T47D (cell line): ENCODE measurements around the gene GNAI2.

Experiments
- DNase-seq, 2 experiments: peaks; one replicate each; pipeline versions ENCODE4 v3.0.0 to v3.0.0-alpha.2; 2011 to 2012; ENCODE audit warnings: low read depth in 1 of 2, low spot score in 1 of 2
- JUND ChIP-seq: IDR thresholded peaks from 2 replicates; pipeline ENCODE4 v1.6.1; 2012; ENCODE audit warnings: low read depth
- in situ Hi-C: cut with HindIII; loops from 2 replicates; pipeline ENCODE4 v1.10.0; 2016; ENCODE audit warnings: low sequenced_read_pairs, low pct_unique_long_range_greater_than_20kb

Gene GNAI2

DNA sequence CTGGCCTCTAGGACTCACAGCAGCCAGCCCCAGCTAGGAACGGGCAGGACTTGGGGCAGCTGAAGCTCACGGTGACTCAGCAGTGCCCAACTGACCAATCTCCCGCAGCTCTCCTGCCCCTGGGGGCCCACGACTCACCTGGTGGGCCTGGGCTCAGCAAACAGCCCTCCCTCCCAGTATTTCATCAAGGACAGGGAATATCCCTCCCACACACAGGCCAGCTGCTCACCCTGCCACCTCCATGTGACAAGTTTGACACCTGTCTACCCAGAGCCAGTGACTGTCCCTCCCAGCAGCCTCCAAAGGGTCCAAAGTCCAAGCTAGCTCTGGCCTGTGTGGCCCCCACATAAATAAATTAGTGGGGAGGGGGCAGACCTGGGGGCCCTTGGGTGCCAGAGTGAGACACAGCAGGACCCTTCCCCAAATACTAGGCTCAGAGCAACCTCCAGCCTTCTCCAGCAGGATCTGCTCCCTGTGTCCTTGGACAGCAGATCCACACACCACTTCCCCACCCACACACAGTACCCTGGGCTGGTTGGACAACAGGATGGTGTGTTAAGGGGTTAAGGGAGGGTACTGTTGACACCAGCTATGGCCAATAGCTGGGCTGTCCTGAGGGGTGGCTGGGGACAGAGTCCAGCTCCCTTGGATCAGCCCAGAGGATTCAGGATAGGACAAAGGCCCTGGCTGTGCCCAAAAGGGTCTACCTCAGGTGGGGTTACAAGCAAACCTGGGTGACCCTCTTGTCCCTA lies 40.3 kb upstream of the GNAI2 start:
- TF ChIP-seq JUND, result no peak
- in situ Hi-C loops, result no loop called here
- DNase-seq, result no peak

DNA sequence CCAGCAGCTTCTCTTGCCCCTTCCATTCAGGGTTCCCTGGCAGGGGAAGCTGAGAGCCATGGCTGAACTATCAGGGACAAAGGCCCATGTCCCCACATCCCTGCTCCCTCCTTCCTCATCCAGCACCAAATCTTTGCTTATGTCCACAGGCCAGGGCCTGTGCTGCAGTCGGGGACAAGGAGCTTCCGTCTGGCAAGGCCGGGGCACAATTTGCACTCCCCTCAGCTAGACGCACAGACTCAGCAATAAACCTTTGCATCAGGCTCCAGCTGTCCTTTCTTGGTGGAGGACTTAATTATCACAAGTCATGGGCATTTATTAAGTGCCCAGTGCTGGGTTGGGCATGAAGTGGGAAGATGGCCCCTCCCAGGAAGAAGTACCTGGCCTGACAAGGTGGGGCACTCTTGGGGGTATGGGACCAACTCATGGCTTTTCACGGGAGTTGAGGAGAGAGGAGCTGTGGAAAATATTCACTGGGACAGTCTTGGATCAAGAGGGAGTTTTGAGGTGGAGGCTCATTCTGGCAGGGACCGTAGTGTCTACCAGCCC lies 39.7 kb upstream of the GNAI2 start:
- no peak for TF ChIP-seq JUND
- no peak for DNase-seq
- in situ Hi-C loops, result no loop called here

GRCh38 chr3:50201573-50202315 lies 34.3 kb upstream of the GNAI2 start:
- TF ChIP-seq JUND, result no peak
- in situ Hi-C loops, result no loop called here
- DNase-seq, result no peak

DNA sequence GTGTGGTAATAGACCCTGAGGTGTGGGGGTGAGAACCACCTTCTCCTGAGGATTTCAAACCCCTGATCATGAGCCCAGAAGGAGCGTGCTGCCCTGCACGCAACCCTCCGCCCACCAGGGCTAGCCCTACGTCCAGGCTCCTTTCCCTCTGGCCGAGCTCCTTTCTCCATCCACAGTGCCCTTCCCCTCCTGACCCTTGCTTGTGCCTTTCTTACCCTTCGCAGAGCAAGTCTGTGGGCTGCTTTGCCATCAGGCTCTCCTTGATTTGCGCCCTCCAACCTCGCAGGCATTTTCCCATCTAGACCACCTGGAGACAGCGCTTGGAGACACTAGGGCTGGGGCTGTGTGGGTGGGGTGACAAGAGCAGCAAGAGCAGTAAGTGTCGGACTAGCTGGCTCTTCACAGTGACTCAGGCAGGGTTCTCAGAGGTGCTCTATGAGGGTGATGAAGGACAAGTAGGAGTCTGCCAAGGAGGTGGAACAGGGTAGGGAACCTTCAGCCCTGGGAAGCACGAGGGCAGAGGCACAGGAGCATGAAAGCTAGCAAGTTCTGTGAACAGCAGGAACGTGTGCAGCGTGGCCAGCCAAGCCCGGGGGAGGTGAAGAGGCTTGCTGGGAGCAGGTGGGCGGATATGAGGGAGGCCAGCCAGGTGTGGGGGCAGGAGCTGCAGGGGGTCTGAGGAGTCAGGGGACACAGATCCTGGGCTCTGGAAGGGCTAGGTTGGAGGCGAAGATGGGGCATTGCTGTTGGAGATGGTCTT lies 33.5 kb upstream of the GNAI2 start:
- in situ Hi-C loops, result no loop called here
- TF ChIP-seq JUND, result no peak
- DNase-seq, result no peak

DNA sequence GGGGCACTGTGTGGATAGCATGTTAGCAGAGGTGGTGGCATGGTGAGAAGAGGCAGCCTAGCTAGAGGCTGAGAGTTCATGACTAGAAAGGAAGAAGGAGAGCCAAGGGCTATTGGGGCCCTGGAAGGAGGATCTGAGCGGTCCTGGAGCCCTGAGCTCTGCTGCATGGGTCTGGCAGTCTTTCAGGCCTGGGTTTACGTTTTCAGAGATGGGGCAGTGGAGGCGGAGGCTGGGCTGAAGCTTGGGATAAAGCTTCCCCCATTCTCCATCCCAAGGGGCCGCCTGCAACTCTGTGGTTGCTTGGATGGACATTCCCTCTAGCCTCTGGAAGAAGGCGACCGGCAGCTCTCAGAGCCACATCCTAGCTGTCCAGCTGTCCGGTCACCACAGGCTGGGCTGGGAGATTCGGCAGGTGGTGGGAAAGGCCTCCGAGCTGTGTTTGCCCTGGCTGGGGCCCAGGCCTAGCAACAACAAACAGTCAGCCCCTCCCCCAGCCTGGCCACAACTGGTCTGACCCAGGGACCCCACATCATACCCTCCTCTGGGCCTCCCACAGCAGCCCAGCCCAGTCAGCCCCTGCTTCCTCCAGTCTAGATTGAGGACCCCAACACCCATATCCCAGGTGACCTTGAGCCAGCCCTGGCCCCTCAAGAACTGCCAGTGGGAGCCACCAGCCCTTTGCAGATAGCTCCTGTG lies 32.7 kb upstream of the GNAI2 start:
- in situ Hi-C loops, result no loop called here

DNA sequence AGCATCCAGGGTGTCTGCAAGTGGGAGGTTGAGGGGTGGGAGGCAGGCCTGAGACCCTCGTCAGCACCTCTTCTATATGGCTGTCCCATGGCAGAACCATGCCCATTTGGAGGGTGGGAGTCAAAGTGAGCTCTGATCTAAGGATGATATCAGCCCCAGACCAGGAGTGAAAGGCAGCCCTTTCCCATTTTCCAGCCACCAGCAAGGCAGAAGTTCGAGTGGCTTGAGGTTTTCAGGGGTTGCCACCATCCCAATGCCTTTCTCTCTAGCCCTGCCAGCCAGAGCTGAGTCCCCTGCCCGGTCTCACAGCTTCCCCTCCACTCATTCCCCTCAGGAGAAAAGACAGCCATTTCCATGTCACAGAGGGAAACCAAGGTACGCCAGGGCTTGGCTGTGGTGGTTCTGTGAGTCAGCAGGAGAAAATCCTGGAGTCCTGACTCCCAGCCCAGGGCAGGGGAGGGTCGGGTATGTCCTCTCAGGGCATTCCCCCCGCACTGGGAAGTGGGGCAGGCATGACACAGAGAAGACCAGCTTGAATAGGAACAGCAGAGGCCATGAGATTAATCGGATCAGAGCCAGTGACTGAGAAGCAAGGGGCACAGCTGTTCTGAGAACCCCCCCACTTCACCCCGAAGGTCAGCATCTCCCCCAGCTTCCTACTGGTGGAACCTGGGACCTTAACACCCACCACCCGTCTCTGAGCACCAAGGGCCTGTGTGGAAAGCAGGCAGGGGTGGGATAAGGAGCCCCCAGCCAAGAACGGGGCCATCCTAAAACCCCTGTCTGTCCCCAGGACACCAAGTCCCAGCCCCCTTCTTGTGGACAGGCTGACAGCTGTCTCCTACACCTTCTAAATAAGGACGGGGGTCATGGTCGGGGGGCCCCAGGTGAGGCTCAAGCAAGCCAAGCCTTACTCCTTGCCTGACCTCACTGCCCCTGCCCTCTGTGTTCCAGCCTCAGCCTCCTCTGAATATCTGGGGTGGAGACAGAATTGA lies 31.9 kb upstream of the GNAI2 start:
- DNase-seq, result no peak
- no peak for TF ChIP-seq JUND
- in situ Hi-C loops, result no loop called here

More for the DNA sequence above, 32.7 kb upstream of the GNAI2 start:
- no peak for DNase-seq
- TF ChIP-seq JUND, result no peak

DNA sequence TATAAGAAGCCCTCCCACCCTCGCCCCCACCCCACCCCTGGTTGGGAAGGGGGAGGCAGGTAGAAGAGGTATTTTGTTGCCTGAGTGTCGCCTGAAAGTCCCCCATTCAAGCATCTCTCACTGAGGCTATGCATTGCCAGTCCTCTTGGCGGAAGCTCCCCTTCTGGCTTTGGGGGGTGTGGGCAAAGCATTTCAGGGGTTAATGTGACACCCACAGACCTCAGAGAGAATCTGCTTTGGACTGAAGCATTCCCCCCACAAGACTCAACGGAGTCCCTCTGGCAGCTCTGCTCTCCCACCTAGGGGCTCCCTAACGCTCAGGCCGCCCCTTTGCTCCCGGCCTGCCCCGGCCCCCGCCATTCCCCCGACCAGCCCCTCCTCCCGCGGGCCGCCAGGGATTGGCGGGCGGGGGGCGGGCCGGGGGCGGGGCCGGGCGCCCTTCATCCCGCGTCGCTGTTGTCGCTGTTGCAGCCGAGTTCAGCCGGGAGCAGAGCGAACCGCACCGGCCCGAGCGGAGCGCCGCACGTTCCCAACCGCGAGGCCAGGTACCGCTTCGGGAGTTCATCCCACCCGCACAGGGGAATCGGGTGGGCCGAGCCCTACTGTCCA lies 31.1 kb upstream of the GNAI2 start, which contains the start of gene SLC38A3:
Gene SLC38A3, plus strand, starts transcription at position 468 of the 609 bp plus-strand sequence. CDS start 8,929 bp downstream, outside the sequence.
- in situ Hi-C loops, result no loop called here
- TF ChIP-seq JUND, result no peak
- peak; percentile 40 to 76 for DNase-seq

GRCh38 chr3:50205413-50206276 lies 30.4 kb upstream of the GNAI2 start:
- peak; percentile 49 to 66 for DNase-seq
- TF ChIP-seq JUND, result no peak
- in situ Hi-C loops, result no loop called here

DNA sequence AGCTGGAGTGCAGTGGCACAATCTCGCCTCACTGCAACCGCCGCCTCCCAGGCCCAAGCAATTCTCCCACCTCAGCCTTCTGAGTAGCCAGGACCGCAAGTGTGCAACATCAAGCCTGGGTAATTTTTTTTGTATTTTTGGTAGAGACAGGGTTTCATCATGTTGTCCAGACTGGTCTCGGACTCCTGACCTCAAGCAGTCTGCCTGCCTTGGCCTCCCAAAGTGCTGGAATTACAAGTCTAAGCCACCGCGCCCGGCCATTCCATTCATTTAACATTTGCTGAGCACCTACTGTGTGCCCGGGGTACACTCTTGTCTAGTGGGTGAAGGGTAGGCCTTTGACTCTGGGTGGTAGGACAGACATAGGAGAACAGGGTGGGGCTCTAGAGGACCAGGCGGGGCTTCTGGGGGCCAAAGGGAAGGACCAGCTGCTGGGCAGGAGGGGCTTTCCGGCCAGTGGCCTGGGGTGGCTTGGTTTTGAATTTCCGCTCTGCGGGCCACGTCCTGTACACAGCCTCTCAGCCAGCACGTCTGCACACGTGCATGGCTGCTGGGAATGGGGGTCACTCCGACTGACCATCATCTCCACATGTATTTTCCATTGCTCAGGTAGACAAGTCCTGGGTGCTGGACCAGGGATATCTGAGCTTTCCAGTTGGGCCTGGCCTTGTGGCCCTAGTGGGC lies 28.5 kb upstream of the GNAI2 start:
- in situ Hi-C loops, result no loop called here
- no peak for DNase-seq
- TF ChIP-seq JUND, result no peak
